GM12872 (cell line): ENCODE measurements around the gene SLC30A7.
A peak's percentile ranks its signal among the peaks of the same experiment; 100 is the strongest.

ENCODE experiments used
- CTCF ChIP-seq: IDR thresholded peaks from 3 replicates; pipeline ENCODE4 v1.5.1; 2011; ENCODE audit warnings: low read depth, mild to moderate bottlenecking, low read length, moderate library complexity; ENCODE audit not compliant: insufficient read depth

Gene SLC30A7

GRCh38 chr1:100862591-100862990 lies 33.3 kb upstream of the SLC30A7 start:
- no peak for TF ChIP-seq CTCF

GRCh38 chr1:100866041-100866900 lies 29.6 kb upstream of the SLC30A7 start:
- peak; percentile 47; the same call in 2 of the 3 replicates for TF ChIP-seq CTCF

GRCh38 chr1:100866901-100867206 lies 29.0 kb upstream of the SLC30A7 start:
- TF ChIP-seq CTCF: no peak

GRCh38 chr1:100868364-100868995 lies 27.4 kb upstream of the SLC30A7 start:
- peak; percentile 37; the same call in 1 of the 3 replicates for TF ChIP-seq CTCF

GRCh38 chr1:100869996-100870395 lies 25.9 kb upstream of the SLC30A7 start:
- no peak for TF ChIP-seq CTCF

- TF ChIP-seq CTCF: no peak
Measured at GRCh38 chr1:100874433-100874832, 21.5 kb upstream of the SLC30A7 start.

- TF ChIP-seq CTCF: no peak
Measured at GRCh38 chr1:100875228-100875627, 20.7 kb upstream of the SLC30A7 start.
